HEK293 (cell line): ENCODE results near the gene NMNAT2.

Source experiments
- CTCF ChIA-PET: fragments of 350-600 bp; formaldehyde crosslinking; extraction: SDS; loops from one replicate; lab custom pipeline; 2021; ENCODE audit warnings: antibody characterized with exemption; lab: Yijun Ruan, JAX
- POLR2A ChIA-PET: fragments of 300-600 bp; formaldehyde crosslinking; extraction: SDS; loops from one replicate; lab custom pipeline; 2020; ENCODE audit warnings: antibody characterized with exemption, inconsistent platforms; lab: Yijun Ruan, JAX
- H3K27ac ChIP-seq: fragments of 200-500 bp; sonication (Bioruptor generic); 2 replicates; pipeline ENCODE4 v1.5.1; 2014; ENCODE audit warnings: low read depth, low read length, control low read depth, inconsistent platforms; ENCODE audit errors: extremely low read depth
- H3K36me3 ChIP-seq, 2 experiments: fragments of 200-500 bp in 1 of 2; sonication (Bioruptor generic) in 1 of 2; 1 replicate in 1 of 2; 2 replicates in 1 of 2; pipeline ENCODE4 v1.5.1; 2014 to 2017; ENCODE audit warnings: inconsistent platforms in 2 of 2, low read length in 2 of 2; ENCODE audit not compliant: control insufficient read depth in 2 of 2, insufficient read depth in 1 of 2
- H3K4me1 ChIP-seq: fragments of 200-500 bp; sonication (Bioruptor generic); 2 replicates; pipeline ENCODE4 v1.5.1; 2014; ENCODE audit warnings: mild to moderate bottlenecking, low read length, inconsistent platforms; ENCODE audit not compliant: control insufficient read depth, insufficient read depth
- H3K4me3 ChIP-seq: 2 replicates; pipeline ENCODE4 v1.5.1; 2011; ENCODE audit warnings: low read depth, mild to moderate bottlenecking, control low read depth, low read length, moderate library complexity
- H3K9me3 ChIP-seq: fragments of 200-500 bp; sonication (Bioruptor generic); 2 replicates; pipeline ENCODE4 v1.5.1; 2014; ENCODE audit warnings: low read depth, low read length, inconsistent platforms; ENCODE audit not compliant: control insufficient read depth, insufficient read depth
- HOXC10 ChIP-seq: sonication (generic); formaldehyde crosslinking; IDR thresholded peaks from 2 replicates; pipeline ENCODE4 v1.8.1; 2023; ENCODE audit warnings: mild to moderate bottlenecking, missing genetic modification reagents
- IKZF3 ChIP-seq: fragments of 450-650 bp; IDR thresholded peaks from 2 replicates; pipeline ENCODE4 v1.5.0; 2018; ENCODE audit warnings: missing biosample characterization, mild to moderate bottlenecking, missing genetic modification characterization, moderate library complexity
- SP7 ChIP-seq: fragments of 450-650 bp; formaldehyde crosslinking; IDR thresholded peaks from 2 replicates; pipeline ENCODE4 v1.5.1; 2016; ENCODE audit warnings: missing biosample characterization, missing genetic modification characterization
- ZFP3 ChIP-seq: fragments of 450-650 bp; formaldehyde crosslinking; IDR thresholded peaks from 2 replicates; pipeline ENCODE4 v1.5.1; 2016; ENCODE audit warnings: low read depth, missing biosample characterization, missing genetic modification characterization
- ZFP37 ChIP-seq: fragments of 450-650 bp; formaldehyde crosslinking; IDR thresholded peaks from 2 replicates; pipeline ENCODE4 v1.5.1; 2016; ENCODE audit warnings: missing biosample characterization, missing genetic modification characterization
- ZNF184 ChIP-seq: fragments of 450-650 bp; IDR thresholded peaks from 2 replicates; pipeline ENCODE4 v1.5.1; 2018; ENCODE audit warnings: missing biosample characterization, mild to moderate bottlenecking, missing genetic modification characterization
- ZNF341 ChIP-seq: fragments of 450-650 bp; formaldehyde crosslinking; IDR thresholded peaks from 2 replicates; pipeline ENCODE4; 2016; ENCODE audit warnings: low read depth, missing biosample characterization, missing genetic modification characterization
- ZNF391 ChIP-seq: fragments of 450-650 bp; formaldehyde crosslinking; IDR thresholded peaks from 2 replicates; pipeline ENCODE4 v1.5.1; 2016; ENCODE audit warnings: low read depth, missing biosample characterization, missing genetic modification characterization, borderline replicate concordance
- ZNF416 ChIP-seq: fragments of 450-650 bp; formaldehyde crosslinking; IDR thresholded peaks from 2 replicates; pipeline ENCODE4 v1.5.1; 2016; ENCODE audit warnings: missing biosample characterization, missing genetic modification characterization
- ZNF558 ChIP-seq: fragments of 450-650 bp; formaldehyde crosslinking; IDR thresholded peaks from 2 replicates; pipeline ENCODE4 v1.5.1; 2016; ENCODE audit warnings: missing biosample characterization, missing genetic modification characterization
- ZNF585B ChIP-seq: fragments of 450-650 bp; formaldehyde crosslinking; IDR thresholded peaks from 2 replicates; pipeline ENCODE4 v1.5.1; 2016; ENCODE audit warnings: missing biosample characterization, missing genetic modification characterization
- ZNF621 ChIP-seq: fragments of 450-650 bp; formaldehyde crosslinking; IDR thresholded peaks from 2 replicates; pipeline ENCODE4 v1.5.1; 2017; ENCODE audit warnings: missing biosample characterization, missing genetic modification characterization
- ZNF785 ChIP-seq: fragments of 450-650 bp; formaldehyde crosslinking; IDR thresholded peaks from 2 replicates; pipeline ENCODE4 v1.5.1; 2016; ENCODE audit warnings: missing biosample characterization, missing genetic modification characterization
- ZNF792 ChIP-seq: fragments of 450-650 bp; formaldehyde crosslinking; IDR thresholded peaks from 2 replicates; pipeline ENCODE4 v1.5.1; 2016; ENCODE audit warnings: missing biosample characterization, missing genetic modification characterization
- ZSCAN23 ChIP-seq: fragments of 450-650 bp; formaldehyde crosslinking; IDR thresholded peaks from 2 replicates; pipeline ENCODE4 v1.5.1; 2016; ENCODE audit warnings: missing biosample characterization, missing genetic modification characterization
- TF ChIP-seq, protein P1 (sequence below): fragments of 450-650 bp; formaldehyde crosslinking; IDR thresholded peaks from 2 replicates; pipeline ENCODE4 v1.5.1; 2017; ENCODE audit warnings: missing biosample characterization, missing genetic modification characterization
- TF ChIP-seq, protein P2 (sequence below): fragments of 450-650 bp; formaldehyde crosslinking; IDR thresholded peaks from 2 replicates; pipeline ENCODE4 v1.5.1; 2016; ENCODE audit warnings: missing biosample characterization, missing genetic modification characterization

NMNAT2 gene

DNA sequence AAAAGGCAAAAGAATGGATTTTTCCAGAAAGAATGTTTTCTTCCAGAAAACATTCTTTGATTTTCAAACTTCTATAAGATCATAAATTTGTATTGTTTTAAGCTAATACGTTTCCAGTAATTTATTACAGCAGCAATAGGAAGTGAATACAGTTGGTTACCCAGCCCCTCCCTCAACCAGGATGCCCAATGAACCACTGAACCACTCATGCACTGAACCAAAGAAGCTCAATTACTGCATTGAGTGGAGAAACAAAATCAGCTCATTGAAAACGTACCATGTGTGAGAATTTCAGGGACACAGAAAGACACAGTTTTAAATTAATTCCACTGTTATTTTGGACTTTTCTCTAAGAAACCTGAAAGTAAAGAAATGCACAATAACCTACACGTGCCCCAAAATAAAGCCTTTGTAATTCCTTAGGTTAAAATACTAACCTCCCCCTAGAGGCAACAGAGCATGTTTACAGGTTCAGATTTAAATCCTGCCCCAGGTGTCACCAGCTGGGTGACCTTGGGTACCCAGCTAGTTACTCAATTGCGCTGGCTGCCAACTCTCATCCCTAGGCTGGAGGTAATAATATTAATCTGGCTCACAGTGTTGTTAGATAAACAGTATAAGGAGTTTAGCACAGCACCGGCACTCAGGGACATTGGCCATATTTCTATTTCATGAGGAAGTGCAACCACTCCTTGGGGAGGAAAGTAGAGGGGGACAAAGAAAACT, 111.7 kb downstream of the NMNAT2 start:
- Histone ChIP-seq H3K27ac (no peak overlapping the region), H3K36me3 (no peaks in the 10 kb centered on the region), H3K4me1 (peaks cover 6% of the 10 kb centered on the region; the same call in 1 of the 2 replicates), H3K9me3 (no peaks in the 10 kb centered on the region), H3K4me3 (no peak overlapping the region)
- TF ChIP-seq ZNF621 (tag by site-specific recombination), result no peak
- no peak for TF ChIP-seq ZNF792 (tag by site-specific recombination)
- POLR2A ChIA-PET, result no interaction called here
- CTCF ChIA-PET, result interaction anchor here (0.5 to 2.3 kb wide), 10 partner anchors 8 to 452 kb away, joined by 3 to 12 read pairs (median 4); no protein-coding TSS in a partner anchor

DNA sequence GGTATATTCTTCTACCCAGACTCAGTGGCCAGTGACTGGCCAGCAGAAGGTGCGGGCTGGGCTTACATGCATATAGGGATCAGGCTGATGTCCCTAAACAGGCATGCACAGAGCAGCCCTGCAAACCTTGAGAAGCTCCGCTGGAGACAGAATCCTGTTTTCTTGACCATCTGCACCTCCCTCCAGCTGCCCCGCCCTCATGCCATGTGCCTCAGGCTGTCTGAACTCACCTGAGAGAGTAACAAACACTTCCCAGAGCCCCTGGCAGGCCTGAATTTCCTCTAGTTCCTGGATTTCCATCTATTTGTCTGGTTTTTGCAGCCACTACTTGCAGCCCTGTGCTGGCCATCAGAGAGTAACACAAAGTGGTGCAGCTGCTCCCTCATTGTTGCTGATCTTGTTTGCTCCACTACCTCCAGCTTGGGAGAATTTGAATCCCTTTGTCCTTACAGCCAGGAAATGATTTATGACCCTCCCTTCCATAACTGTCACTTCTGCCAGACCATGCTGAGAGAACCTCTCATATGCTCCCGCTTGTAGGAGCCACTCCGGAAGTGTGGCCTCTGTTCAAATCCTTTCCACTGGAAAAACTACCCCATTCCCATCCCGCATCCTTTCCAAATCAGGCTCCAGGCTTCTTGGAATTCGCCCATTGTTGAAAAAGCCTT, 113.6 kb downstream of the NMNAT2 start:
- TF ChIP-seq, protein P1, sequence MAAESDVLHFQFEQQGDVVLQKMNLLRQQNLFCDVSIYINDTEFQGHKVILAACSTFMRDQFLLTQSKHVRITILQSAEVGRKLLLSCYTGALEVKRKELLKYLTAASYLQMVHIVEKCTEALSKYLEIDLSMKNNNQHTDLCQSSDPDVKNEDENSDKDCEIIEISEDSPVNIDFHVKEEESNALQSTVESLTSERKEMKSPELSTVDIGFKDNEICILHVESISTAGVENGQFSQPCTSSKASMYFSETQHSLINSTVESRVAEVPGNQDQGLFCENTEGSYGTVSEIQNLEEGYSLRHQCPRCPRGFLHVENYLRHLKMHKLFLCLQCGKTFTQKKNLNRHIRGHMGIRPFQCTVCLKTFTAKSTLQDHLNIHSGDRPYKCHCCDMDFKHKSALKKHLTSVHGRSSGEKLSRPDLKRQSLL (tag by site-specific recombination), result no peak
- TF ChIP-seq IKZF3 (no peak), ZSCAN23 (tag by site-specific recombination) (no peak), HOXC10 (CRISPR knock-in tag) (no peak), SP7 (tag by site-specific recombination) (no peak), ZNF558 (tag by site-specific recombination) (no peak), ZNF391 (tag by site-specific recombination) (no peak), ZNF341 (tag by site-specific recombination) (no peak), ZFP37 (tag by site-specific recombination) (no peak), ZNF585B (no peak), ZNF184 (tag by site-specific recombination) (no peak), ZFP3 (tag by site-specific recombination) (no peak)
- TF ChIP-seq, protein P2, sequence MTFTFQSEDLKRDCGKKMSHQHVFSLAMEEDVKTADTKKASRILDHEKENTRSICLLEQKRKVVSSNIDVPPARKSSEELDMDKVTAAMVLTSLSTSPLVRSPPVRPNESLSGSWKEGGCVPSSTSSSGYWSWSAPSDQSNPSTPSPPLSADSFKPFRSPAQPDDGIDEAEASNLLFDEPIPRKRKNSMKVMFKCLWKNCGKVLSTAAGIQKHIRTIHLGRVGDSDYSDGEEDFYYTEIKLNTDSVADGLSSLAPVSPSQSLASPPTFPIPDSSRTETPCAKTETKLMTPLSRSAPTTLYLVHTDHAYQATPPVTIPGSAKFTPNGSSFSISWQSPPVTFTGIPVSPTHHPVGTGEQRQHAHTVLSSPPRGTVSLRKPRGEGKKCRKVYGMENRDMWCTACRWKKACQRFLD (tag by site-specific recombination), result no peak
- ChIA-PET POLR2A (no interaction called here), CTCF (interaction anchor here (0.6 to 2.2 kb wide), 3 partner anchors 10 to 691 kb away, joined by 3 to 7 read pairs (median 3); no protein-coding TSS in a partner anchor)
- no peaks in the 10 kb centered on the region for H3K36me3 ChIP-seq
- H3K9me3 ChIP-seq, result no peaks in the 10 kb centered on the region
- no peak overlapping the region for H3K4me3 ChIP-seq
- no peak overlapping the region for H3K27ac ChIP-seq
- H3K4me1 ChIP-seq, result peaks cover 6% of the 10 kb centered on the region; the same call in 1 of the 2 replicates

DNA sequence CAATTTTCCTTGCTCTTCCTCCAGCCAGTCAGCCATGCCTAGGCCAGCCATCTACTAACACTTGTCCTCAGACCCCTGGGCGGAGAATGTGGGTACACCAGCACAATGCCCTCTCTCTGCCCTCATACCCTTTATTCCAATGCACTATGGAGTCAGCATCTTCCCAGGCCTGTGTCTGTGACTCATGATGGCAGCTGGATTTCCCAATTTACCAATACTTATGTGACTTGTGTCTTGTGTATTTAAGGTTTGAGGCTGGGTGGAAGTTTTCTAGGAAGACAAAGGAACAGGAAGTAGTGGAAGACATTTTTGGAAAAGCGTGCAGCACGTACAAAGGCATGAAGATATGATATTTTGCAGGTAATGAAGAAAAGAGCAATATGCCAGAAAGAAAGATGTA, 114.3 kb downstream of the NMNAT2 start:
- POLR2A ChIA-PET, result no interaction called here
- Histone ChIP-seq H3K4me1 (peaks cover 6% of the 10 kb centered on the region; the same call in 1 of the 2 replicates), H3K27ac (no peak overlapping the region), H3K36me3 (no peaks in the 10 kb centered on the region), H3K4me3 (no peak overlapping the region), H3K9me3 (no peaks in the 10 kb centered on the region)
- CTCF ChIA-PET, result interaction anchor here (1.1 kb wide), 1 partner anchor 157 kb away, joined by 3 read pairs; no protein-coding TSS in a partner anchor
- TF ChIP-seq ZNF585B (no peak), ZNF785 (tag by site-specific recombination) (no peak), ZNF416 (tag by site-specific recombination) (no peak)
- TF ChIP-seq, protein P2 (tag by site-specific recombination), result no peak
